GM10248 (cell line): Measurements from ENCODE around the gene CTDSP2.

Experiments used
- CTCF ChIA-PET: fragments of 300-600 bp; sonication (Branson Sonifier 250); formaldehyde crosslinking; extraction: SDS; loops from one replicate; lab custom pipeline; 2021; ENCODE audit warnings: antibody characterized with exemption; lab: Yijun Ruan, JAX
- POLR2A ChIA-PET: fragments of 350-650 bp; sonication (Branson Sonifier 250); formaldehyde crosslinking; extraction: SDS; loops from one replicate; lab custom pipeline; 2020; ENCODE audit warnings: antibody characterized with exemption; lab: Yijun Ruan, JAX
- DNase-seq: peaks from one replicate; pipeline ENCODE4 v3.0.0; 2012; ENCODE audit errors: extremely low spot score
- TF ChIP-seq, protein P1 (sequence below): IDR thresholded peaks from 2 replicates; pipeline ENCODE4 v1.5.1; 2012; ENCODE audit warnings: mild to moderate bottlenecking, low read depth; ENCODE audit errors: extremely low read depth, missing control alignments, control extremely low read depth

Gene CTDSP2

DNA sequence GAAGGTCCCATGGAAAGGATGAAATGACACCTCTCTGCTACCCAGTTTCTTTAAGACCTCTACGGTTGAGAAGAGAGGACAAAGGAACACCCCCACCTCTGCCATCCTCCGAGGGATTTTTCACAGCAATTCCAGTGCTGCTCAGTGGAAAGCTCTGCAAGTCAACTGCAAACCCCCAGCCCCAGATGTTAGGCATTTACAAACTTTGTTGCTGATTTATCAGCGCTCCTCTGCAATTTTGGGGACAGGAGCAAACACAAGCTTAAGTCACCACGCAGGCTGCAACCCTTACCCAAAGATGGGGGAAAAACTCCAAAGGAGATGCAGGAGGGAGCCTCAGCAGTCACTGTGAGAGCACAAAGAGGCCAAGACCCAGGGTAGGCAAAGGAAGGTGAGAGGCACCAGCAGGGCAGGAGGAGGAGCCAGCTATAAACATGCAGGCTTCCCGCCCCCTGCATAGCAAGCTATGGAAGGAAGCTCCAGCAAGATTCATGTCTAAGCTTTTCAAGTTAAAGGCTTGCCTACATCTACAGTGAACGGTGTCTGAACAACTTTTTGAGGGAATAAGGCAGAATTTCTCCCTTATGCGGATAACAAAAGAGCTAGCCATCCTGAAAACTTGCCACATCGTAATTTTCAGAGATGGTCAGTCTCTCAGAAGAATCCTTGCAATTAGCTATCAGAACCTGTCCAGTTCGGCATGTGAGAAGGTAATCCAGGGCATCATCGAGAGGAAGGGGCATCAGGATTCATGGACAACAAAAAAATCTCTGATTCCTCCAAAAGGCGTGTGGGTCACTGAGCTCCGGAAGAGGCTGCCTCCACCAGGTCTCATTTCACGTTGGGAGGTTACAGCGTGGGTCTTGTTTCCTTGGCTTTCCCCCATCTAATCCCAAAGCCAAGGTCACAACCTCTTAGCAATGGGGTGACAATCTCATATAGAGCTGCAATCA is 3.9 kb downstream of the CTDSP2 start:
- TF ChIP-seq, protein P1, sequence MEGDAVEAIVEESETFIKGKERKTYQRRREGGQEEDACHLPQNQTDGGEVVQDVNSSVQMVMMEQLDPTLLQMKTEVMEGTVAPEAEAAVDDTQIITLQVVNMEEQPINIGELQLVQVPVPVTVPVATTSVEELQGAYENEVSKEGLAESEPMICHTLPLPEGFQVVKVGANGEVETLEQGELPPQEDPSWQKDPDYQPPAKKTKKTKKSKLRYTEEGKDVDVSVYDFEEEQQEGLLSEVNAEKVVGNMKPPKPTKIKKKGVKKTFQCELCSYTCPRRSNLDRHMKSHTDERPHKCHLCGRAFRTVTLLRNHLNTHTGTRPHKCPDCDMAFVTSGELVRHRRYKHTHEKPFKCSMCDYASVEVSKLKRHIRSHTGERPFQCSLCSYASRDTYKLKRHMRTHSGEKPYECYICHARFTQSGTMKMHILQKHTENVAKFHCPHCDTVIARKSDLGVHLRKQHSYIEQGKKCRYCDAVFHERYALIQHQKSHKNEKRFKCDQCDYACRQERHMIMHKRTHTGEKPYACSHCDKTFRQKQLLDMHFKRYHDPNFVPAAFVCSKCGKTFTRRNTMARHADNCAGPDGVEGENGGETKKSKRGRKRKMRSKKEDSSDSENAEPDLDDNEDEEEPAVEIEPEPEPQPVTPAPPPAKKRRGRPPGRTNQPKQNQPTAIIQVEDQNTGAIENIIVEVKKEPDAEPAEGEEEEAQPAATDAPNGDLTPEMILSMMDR: no peak

DNA sequence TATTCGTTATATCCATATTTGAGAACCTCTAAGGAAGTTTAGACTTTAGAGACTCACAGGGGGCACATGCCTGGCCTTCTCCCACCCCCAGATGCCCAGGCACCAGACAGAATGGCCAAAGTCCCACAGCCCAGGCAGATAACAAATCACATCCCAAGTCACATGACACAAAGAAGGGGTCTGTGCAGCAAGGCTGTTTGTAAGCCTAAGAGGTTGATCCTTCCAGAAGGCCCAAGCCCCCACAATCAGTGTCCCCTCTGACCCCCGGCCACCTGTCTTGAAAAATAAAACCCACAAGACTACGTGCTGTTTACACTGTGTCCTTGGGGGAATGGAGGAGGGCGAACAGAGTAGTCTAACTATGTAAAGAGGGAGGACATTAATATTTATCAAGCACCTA is 5.1 kb downstream of the CTDSP2 start:
- POLR2A ChIA-PET: no interaction called here
- TF ChIP-seq, protein P1: no peak
- CTCF ChIA-PET: interaction anchor here (1.6 to 12.3 kb wide), 3 partner anchors 8 to 59 kb away, joined by 3 to 279 read pairs (median 30); no protein-coding TSS in a partner anchor
- DNase-seq: no peak

More for the DNA sequence above, 3.9 kb downstream of the CTDSP2 start:
- DNase-seq: no peak
- ChIA-PET POLR2A (no interaction called here), CTCF (interaction anchor here (0.9 to 12.3 kb wide), 9 partner anchors 9 to 62 kb away, joined by 3 to 279 read pairs (median 4); partner anchors contain the start of gene AVIL)

DNA sequence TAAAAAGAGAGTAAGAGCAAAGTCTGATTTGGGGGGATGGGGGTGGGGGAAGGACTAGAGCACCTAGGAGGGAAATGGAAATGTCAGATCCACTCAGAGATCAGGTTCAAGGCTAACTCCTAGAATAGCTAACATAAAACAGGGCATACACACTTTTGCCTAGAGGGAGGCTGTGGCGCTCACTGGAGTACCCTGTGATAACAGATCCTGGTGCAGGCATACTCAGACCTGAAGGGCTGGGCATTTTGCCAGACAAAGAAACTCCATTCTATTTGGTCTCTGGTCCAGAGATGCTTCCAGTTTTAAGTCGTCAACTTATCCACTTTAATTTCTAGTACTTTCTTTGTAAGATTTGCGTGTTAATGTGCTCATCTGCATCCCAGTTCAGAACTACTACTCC is 5.8 kb downstream of the CTDSP2 start:
- no peak for DNase-seq
- CTCF ChIA-PET: interaction anchor here (1.6 to 12.3 kb wide), 2 partner anchors 9 to 60 kb away, joined by 3 to 279 read pairs; no protein-coding TSS in a partner anchor
- TF ChIP-seq, protein P1: no peak
- POLR2A ChIA-PET: no interaction called here

DNA sequence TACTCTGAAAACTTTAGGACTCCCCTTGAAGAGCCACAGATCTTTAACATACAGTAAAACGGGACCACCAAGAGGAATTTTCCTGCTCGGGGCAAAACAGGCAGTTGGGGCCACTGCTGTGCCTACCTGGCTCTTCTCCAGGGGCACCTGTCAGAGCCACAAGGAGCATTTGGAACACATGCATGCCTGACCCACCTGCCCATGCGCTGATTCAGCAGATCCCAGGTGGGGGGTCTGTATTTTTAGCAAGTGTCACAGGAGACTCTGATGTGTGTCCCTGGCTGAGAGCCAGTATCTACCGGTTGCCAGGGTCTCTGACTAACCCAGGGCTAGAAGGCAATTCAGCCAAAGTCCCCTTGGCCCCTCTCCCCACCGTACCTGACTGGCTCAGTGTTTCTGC is 6.5 kb downstream of the CTDSP2 start:
- DNase-seq: no peak
- ChIA-PET CTCF (interaction anchor here (1.6 to 12.3 kb wide), 2 partner anchors 8 to 61 kb away, joined by 3 to 279 read pairs; no protein-coding TSS in a partner anchor), POLR2A (no interaction called here)
- TF ChIP-seq, protein P1: no peak

DNA sequence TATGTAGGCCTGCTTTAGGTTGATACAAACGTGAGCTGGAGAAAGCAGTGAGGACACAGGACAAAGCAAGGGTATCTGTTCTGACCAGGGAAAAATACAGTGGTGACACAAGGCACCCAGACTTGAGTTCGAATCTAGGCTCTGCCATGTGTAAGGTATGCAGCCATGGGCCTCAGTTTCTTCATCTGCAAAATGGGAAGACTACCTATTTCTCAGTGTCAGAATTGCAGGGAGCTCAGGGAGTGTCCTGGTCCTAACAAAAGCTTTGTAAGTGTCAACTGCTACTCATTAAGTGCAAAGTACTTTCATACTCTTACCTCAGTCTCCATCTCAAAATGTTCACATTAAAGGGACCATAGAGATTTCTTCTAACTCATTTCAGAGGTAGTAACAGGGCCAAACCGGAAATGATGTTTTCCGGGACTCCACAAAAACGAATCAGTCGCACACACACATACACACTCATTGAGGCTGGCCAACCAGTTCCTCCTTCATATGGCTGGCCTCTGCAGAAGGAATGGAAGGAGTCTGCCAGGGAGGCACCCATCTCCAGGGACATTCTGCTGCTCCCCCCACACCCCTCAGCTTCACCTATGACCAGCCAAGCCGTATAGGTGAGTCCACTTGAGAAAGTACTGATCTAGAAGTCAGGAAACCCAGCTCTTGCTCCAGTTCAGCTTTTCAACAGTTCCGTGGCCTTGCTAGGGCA is 7.8 kb downstream of the CTDSP2 start:
- no peak for DNase-seq
- ChIA-PET POLR2A (interaction anchor here (1.1 kb wide), 1 partner anchor 9 kb away, joined by 4 read pairs; no protein-coding TSS in a partner anchor), CTCF (interaction anchor here (0.8 to 12.3 kb wide), 3 partner anchors 12 to 82 kb away, joined by 3 to 279 read pairs (median 6); no protein-coding TSS in a partner anchor)
- TF ChIP-seq, protein P1: no peak
